H1 (cell line): Measurements from ENCODE around the gene CCDC51. TPM values are rescaled to one million over a fixed set of nuclear protein-coding genes. Genes with fewer than 3 reads are reported as not detected.
A peak's percentile ranks its signal among the peaks of the same experiment; 100 is the strongest.

Experiments
- CTCF ChIA-PET: fragments of 300-600 bp; sonication (Branson Sonifier 250); formaldehyde crosslinking; loops from one replicate; lab custom pipeline; 2021; ENCODE audit not compliant: partially characterized antibody; lab: Charles Lee
- POLR2A ChIA-PET: fragments of 300-600 bp; sonication (Branson Sonifier 250); formaldehyde crosslinking; loops from one replicate; lab custom pipeline; 2021; ENCODE audit warnings: inconsistent platforms; ENCODE audit not compliant: partially characterized antibody; lab: Charles Lee
- DNase-seq, 2 experiments: peaks; one replicate each; pipeline versions ENCODE4 v3.0.0 to v3.0.0-alpha.2; 2010 to 2022; ENCODE audit warnings: low spot score in 2 of 2, low read depth in 1 of 2, mixed read lengths in 1 of 2
- FAIRE-seq: peaks from 2 replicates; lab custom pipeline; 2011; peaks lifted over from hg19 to GRCh38; lab: Jason Lieb, UNC
- H2AFZ ChIP-seq: 2 replicates; pipeline ENCODE4 v1.8.1; 2012; ENCODE audit warnings: low read length, inconsistent platforms
- H2AK5ac ChIP-seq: 2 replicates; pipeline ENCODE4 v1.6.1; 2013; ENCODE audit warnings: low read depth, low read length
- H2BK120ac ChIP-seq: replicated peaks from 2 replicates; pipeline ENCODE3; 2013; ENCODE audit warnings: low read depth, low read length, inconsistent platforms
- H2BK12ac ChIP-seq: 2 replicates; pipeline ENCODE4 v1.6.1; 2013; ENCODE audit warnings: low read depth, low read length
- H2BK15ac ChIP-seq: 2 replicates; pipeline ENCODE4 v1.6.1; 2013; ENCODE audit warnings: low read length
- H2BK20ac ChIP-seq: 2 replicates; pipeline ENCODE4 v1.6.1; 2013; ENCODE audit warnings: low read length
- H2BK5ac ChIP-seq: 2 replicates; pipeline ENCODE4 v1.6.1; 2013; ENCODE audit warnings: low read depth, low read length
- H3K14ac ChIP-seq: 2 replicates; pipeline ENCODE4 v1.6.1; 2013; ENCODE audit warnings: inconsistent platforms; ENCODE audit not compliant: insufficient read length
- H3K18ac ChIP-seq: 2 replicates; pipeline ENCODE4 v1.6.1; 2013; ENCODE audit warnings: low read length; ENCODE audit errors: extremely low read depth
- H3K23ac ChIP-seq: 2 replicates; pipeline ENCODE4 v1.6.1; 2013; ENCODE audit warnings: inconsistent platforms; ENCODE audit not compliant: insufficient read length
- H3K23me2 ChIP-seq: 2 replicates; pipeline ENCODE4 v1.6.1; 2013; ENCODE audit warnings: low read depth, low read length
- H3K27ac ChIP-seq: 2 replicates; pipeline ENCODE4 v1.6.1; 2011; ENCODE audit warnings: low read depth, low read length, inconsistent platforms
- H3K27me3 ChIP-seq, 4 experiments: replicated peaks in 1 of 4; 1 replicate in 1 of 4; 2 replicates in 3 of 4; pipeline versions ENCODE4 v1.6.1 to v1.8.1; 2011 to 2013; ENCODE audit warnings: low read length in 3 of 4, mild to moderate bottlenecking in 3 of 4, inconsistent platforms in 2 of 4, mixed read lengths in 2 of 4, moderate library complexity in 1 of 4; ENCODE audit not compliant: control insufficient read depth in 3 of 4, insufficient read depth in 3 of 4; ENCODE audit errors: extremely low read depth in 1 of 4
- H3K36me3 ChIP-seq, 4 experiments: 2 replicates each; pipeline versions ENCODE4 v1.6.1 to v1.8.1; 2011 to 2013; ENCODE audit warnings: mild to moderate bottlenecking in 4 of 4, low read length in 3 of 4, moderate library complexity in 2 of 4, control low read depth in 1 of 4, inconsistent platforms in 1 of 4; ENCODE audit not compliant: insufficient read depth in 4 of 4, control insufficient read depth in 2 of 4
- H3K4ac ChIP-seq: replicated peaks from 2 replicates; pipeline ENCODE3; 2013; ENCODE audit warnings: low read length, low read depth, mixed read lengths, inconsistent platforms; ENCODE audit not compliant: insufficient read length
- H3K4me1 ChIP-seq, 4 experiments: replicated peaks in 1 of 4; 1 replicate in 1 of 4; 2 replicates in 3 of 4; pipeline versions ENCODE4 v1.6.1 to v1.8.1; 2011 to 2013; ENCODE audit warnings: low read length in 3 of 4, inconsistent platforms in 2 of 4, mixed read lengths in 1 of 4; ENCODE audit not compliant: insufficient read depth in 4 of 4, control insufficient read depth in 3 of 4
- H3K4me2 ChIP-seq, 2 experiments: 2 replicates each; pipeline versions ENCODE4 v1.6.1 to v1.8.1; 2011 to 2013; ENCODE audit warnings: low read depth in 2 of 2, low read length in 2 of 2, control low read depth in 1 of 2, inconsistent platforms in 1 of 2, mild to moderate bottlenecking in 1 of 2; ENCODE audit not compliant: insufficient read depth in 1 of 2
- H3K4me3 ChIP-seq, 4 experiments: fragments of 200-600, 300-600 bp in 1 of 4; sonication (generic), shearing (Covaris generic), sonication (Bioruptor Twin) in 1 of 4; 2 replicates each; pipeline versions ENCODE4 v1.5.1 to v1.8.1; 2011 to 2016; ENCODE audit warnings: low read length in 4 of 4, low read depth in 3 of 4, control low read depth in 2 of 4, inconsistent platforms in 2 of 4, mild to moderate bottlenecking in 2 of 4, mixed read lengths in 1 of 4, moderate library complexity in 1 of 4; ENCODE audit not compliant: insufficient read depth in 2 of 4; ENCODE audit errors: extremely low read depth in 1 of 4
- H3K56ac ChIP-seq: replicated peaks from 2 replicates; pipeline ENCODE3; 2013; ENCODE audit warnings: low read depth, mild to moderate bottlenecking, mixed read lengths, low read length, inconsistent platforms; ENCODE audit not compliant: insufficient read length
- H3K79me1 ChIP-seq: 2 replicates; pipeline ENCODE4 v1.6.1; 2013; ENCODE audit warnings: low read depth, low read length, control low read depth
- H3K79me2 ChIP-seq, 2 experiments: 2 replicates each; pipeline versions ENCODE4 v1.6.1 to v1.8.1; 2012 to 2013; ENCODE audit warnings: low read length in 2 of 2, mild to moderate bottlenecking in 2 of 2, inconsistent platforms in 1 of 2; ENCODE audit not compliant: insufficient read depth in 2 of 2, control insufficient read depth in 1 of 2
- H3K9ac ChIP-seq, 4 experiments: replicated peaks in 1 of 4; 1 replicate in 1 of 4; 2 replicates in 3 of 4; pipeline versions ENCODE4 v1.6.1 to v1.8.1; 2011 to 2013; ENCODE audit warnings: low read depth in 3 of 4, low read length in 3 of 4, control low read depth in 2 of 4, mild to moderate bottlenecking in 2 of 4, moderate library complexity in 2 of 4, inconsistent platforms in 1 of 4; ENCODE audit errors: extremely low read depth in 1 of 4
- H3K9me3 ChIP-seq, 2 experiments: 2 replicates each; pipeline versions ENCODE4 v1.6.1 to v1.8.1; 2012 to 2013; ENCODE audit warnings: mild to moderate bottlenecking in 2 of 2, moderate library complexity in 2 of 2, control low read depth in 1 of 2, inconsistent platforms in 1 of 2, low read depth in 1 of 2, low read length in 1 of 2, mixed read lengths in 1 of 2; ENCODE audit not compliant: insufficient read depth in 2 of 2
- H4K20me1 ChIP-seq, 2 experiments: replicated peaks in 1 of 2; 2 replicates each; pipeline versions ENCODE3 to v1.8.1; 2011 to 2013; ENCODE audit warnings: inconsistent platforms in 2 of 2, low read length in 2 of 2, mild to moderate bottlenecking in 1 of 2; ENCODE audit not compliant: insufficient read depth in 2 of 2, control insufficient read depth in 1 of 2
- H4K5ac ChIP-seq: 2 replicates; pipeline ENCODE4 v1.6.1; 2013; ENCODE audit warnings: low read length, low read depth, mixed read lengths, inconsistent platforms; ENCODE audit not compliant: insufficient read length
- H4K8ac ChIP-seq: 2 replicates; pipeline ENCODE4 v1.8.0; 2013; ENCODE audit warnings: mild to moderate bottlenecking, moderate library complexity, low read length, inconsistent platforms; ENCODE audit not compliant: insufficient read depth; ENCODE audit errors: extremely low read depth
- H4K91ac ChIP-seq: replicated peaks from 2 replicates; pipeline ENCODE3; 2013; ENCODE audit warnings: low read length, mixed read lengths, inconsistent platforms; ENCODE audit not compliant: insufficient read length
- BRCA1 ChIP-seq: IDR thresholded peaks from 2 replicates; pipeline ENCODE4 v1.6.1; 2012; ENCODE audit warnings: low read depth, low read length, improper control_type of control experiment
- CHD2 ChIP-seq: IDR thresholded peaks from 2 replicates; pipeline ENCODE4 v1.6.1; 2012; ENCODE audit warnings: low read length, improper control_type of control experiment
- CTBP2 ChIP-seq: IDR thresholded peaks from 2 replicates; pipeline ENCODE4 v1.7.0; 2011; ENCODE audit warnings: borderline replicate concordance, mild to moderate bottlenecking, moderate library complexity, mixed read lengths, low read length; ENCODE audit not compliant: insufficient read depth, insufficient read length
- EGR1 ChIP-seq: IDR thresholded peaks from 2 replicates; pipeline ENCODE4 v1.6.1; 2011; ENCODE audit warnings: low read depth, low read length, borderline replicate concordance
- JUN ChIP-seq: IDR thresholded peaks from 2 replicates; pipeline ENCODE4 v1.6.1; 2011; ENCODE audit warnings: low read depth, mild to moderate bottlenecking, improper control_type of control experiment, low read length
- KDM4A ChIP-seq: IDR thresholded peaks from one replicate; pipeline ENCODE4 v1.7.1; 2012; ENCODE audit warnings: low read depth, mild to moderate bottlenecking, moderate library complexity, low read length, inconsistent platforms; ENCODE audit not compliant: severe bottlenecking
- RNF2 ChIP-seq: fragments of 200-900, 300-1000 bp; sonication (generic); IDR thresholded peaks from 2 replicates; pipeline ENCODE4 v1.7.1; 2016; ENCODE audit warnings: borderline replicate concordance, low read depth, mild to moderate bottlenecking, antibody characterized with exemption, low read length; ENCODE audit not compliant: poor library complexity, severe bottlenecking; ENCODE audit errors: missing control alignments
- SIRT6 ChIP-seq: IDR thresholded peaks from one replicate; pipeline ENCODE4 v1.7.1; 2012; ENCODE audit warnings: low read length, inconsistent platforms
- TCF12 ChIP-seq: IDR thresholded peaks from 2 replicates; pipeline ENCODE4 v1.6.1; 2011; ENCODE audit warnings: low read depth, mild to moderate bottlenecking, low read length
- WGBS, 2 experiments: shearing (Covaris generic) in 1 of 2; methylation state at CpG; one replicate each; pipeline versions ENCODE4 v1.1.6 to v1.1.7; 2013 to 2015; ENCODE audit warnings: low lambda C conversion rate in 2 of 2, mixed read lengths in 2 of 2, inconsistent platforms in 1 of 2, low coverage in 1 of 2, missing lambda C conversion rate in 1 of 2; ENCODE audit not compliant: insufficient replicate concordance in 2 of 2, insufficient coverage in 1 of 2, insufficient read length in 1 of 2; ENCODE audit errors: extremely low coverage in 1 of 2, missing lambda C conversion rate in 1 of 2; 5-methylcytosine and 5-hydroxymethylcytosine counted together
- polyA plus RNA-seq, 7 experiments: library from polyadenylated mRNA; depleted of rRNA in 3 of 7; stranded (reverse) in 5 of 7; unstranded in 2 of 7; fragments of >200 nt in 5 of 7; fragments of 200-250 nt in 2 of 7; gene quantifications; 1 replicate in 5 of 7; 2 replicates in 1 of 7; 4 replicates in 1 of 7; pipeline versions ENCODE4 v1.2.1 to v1.2.3, GENCODE V29; 2011 to 2013; ENCODE audit warnings: missing spikeins in 2 of 7, mixed read lengths in 2 of 7
- total RNA-seq: library from RNA; stranded (reverse); fragmentation: NEBNext Ultra II Directional; extraction: Animal tissue kit (Norgen Biotek cat#: 25700); gene quantifications from 2 replicates; pipeline ENCODE4 v1.2.1, GENCODE V29; 2021

The CCDC51 gene
- total and polyA plus RNA-seq, 2 of the 8 experiments (the other 6 are each of a cell fraction or from before 2014, with no cell fraction given): 21.3 to 21.4 TPM

- Histone ChIP-seq H3K27ac (peak overlapping the region; percentile 31; the same call in 1 of the 2 replicates), H4K91ac (no peak overlapping the region), H3K9me3 (no peaks in the 10 kb centered on the region), H4K5ac (no peak overlapping the region), H3K79me1 (peaks cover 6% of the 10 kb centered on the region), H3K23me2 (no peaks in the 10 kb centered on the region), H3K56ac (no peak overlapping the region), H2AFZ (no peak overlapping the region), H3K27me3 (no peaks in the 10 kb centered on the region), H3K23ac (no peak overlapping the region), H2BK20ac (no peak overlapping the region), H4K20me1 (peaks cover 3 to 9% of the 10 kb centered on the region in 2 experiments), H3K4me1 (peaks cover 0 to 25% (median 13%) of the 10 kb centered on the region in 4 experiments; a peak in 5 of 7 replicates), H3K18ac (no peak overlapping the region), H4K8ac (no peak overlapping the region), H3K4ac (no peak overlapping the region), H2AK5ac (no peak overlapping the region), H3K9ac (peak overlapping the region in 1 of 4 experiments; percentile 62; a peak in 2 of 7 replicates), H3K14ac (no peak overlapping the region), H2BK15ac (no peak overlapping the region), H2BK5ac (no peak overlapping the region), H3K79me2 (peaks cover 0 to 3% of the 10 kb centered on the region in 2 experiments; a peak in 1 of 4 replicates), H3K36me3 (peaks cover 17 to 46% (median 29%) of the 10 kb centered on the region in 4 experiments), H3K4me2 (no peak overlapping the region), H2BK12ac (no peak overlapping the region), H3K4me3 (no peak overlapping the region), H2BK120ac (no peak overlapping the region)
- DNase-seq: no peak
- WGBS, 2 experiments: 91% methylated on average over 17 of the region's 17 CpGs; no CpG with 5 or more reads in 1 of the 2 experiments
- POLR2A ChIA-PET: interaction anchor here (0.6 to 8.1 kb wide), 16 partner anchors 11 to 171 kb away, joined by 3 to 83 read pairs (median 10); partner anchors contain the start of genes ATRIP, CCDC51, SLC26A6 and TMA7
- no peak for FAIRE-seq
- CTCF ChIA-PET: interaction anchor here (1.0 to 21.5 kb wide), 20 partner anchors 7 to 199 kb away, joined by 3 to 251 read pairs (median 5); partner anchors contain the start of genes ATRIP, CELSR3, PFKFB4 and SHISA5
- TF ChIP-seq CTBP2 (no peak), CHD2 (no peak), KDM4A (no peak), TCF12 (no peak), BRCA1 (no peak), JUN (no peak), RNF2 (no peak), SIRT6 (no peak), EGR1 (no peak)
These were observed 24.8 kb upstream of the CCDC51 start for GRCh38 chr3:48464713-48465221.
